SU-DHL-6 (cell line): ENCODE results near the gene FGF19.

ENCODE experiments used
- EZH2phosphoT487 ChIP-seq: fragments of 200-600 bp; sonication (generic), shearing (Covaris generic); conservative IDR thresholded peaks from 2 replicates; pipeline ENCODE4 v1.6.1; 2018; ENCODE audit warnings: mild to moderate bottlenecking, antibody characterized with exemption, low read length, moderate library complexity, mixed read lengths
- TF ChIP-seq, protein P1 (sequence below): fragments of 200-600 bp; sonication (generic); IDR thresholded peaks from one replicate; pipeline ENCODE4 v1.5.1; 2017; ENCODE audit warnings: antibody characterized with exemption, mild to moderate bottlenecking, low read length, moderate library complexity; ENCODE audit not compliant: insufficient read depth, poor library complexity, severe bottlenecking

DNA sequence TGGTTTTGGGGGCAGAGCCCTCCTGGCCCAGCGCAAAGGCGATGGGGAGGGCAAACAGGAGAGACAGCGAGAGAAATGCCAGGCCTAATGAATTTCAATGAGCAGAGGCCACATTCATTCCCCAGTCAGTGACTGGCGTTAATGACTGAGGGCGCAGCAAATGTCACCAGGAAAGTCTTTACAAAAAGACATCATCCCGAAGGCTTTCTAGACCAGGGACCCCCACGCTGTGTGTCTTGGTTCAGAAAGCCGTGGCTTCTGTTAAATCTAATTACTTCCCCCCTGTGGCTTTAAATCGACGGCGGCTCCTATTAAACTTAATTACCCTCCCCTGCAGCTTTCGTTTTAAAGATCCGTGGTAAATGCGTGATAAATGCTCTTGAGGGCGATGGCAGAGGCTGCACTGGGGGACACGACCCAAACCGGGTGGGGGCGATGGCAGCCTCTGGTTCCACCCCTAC lies 1.6 kb upstream of the FGF19 start:
- TF ChIP-seq, protein P1, sequence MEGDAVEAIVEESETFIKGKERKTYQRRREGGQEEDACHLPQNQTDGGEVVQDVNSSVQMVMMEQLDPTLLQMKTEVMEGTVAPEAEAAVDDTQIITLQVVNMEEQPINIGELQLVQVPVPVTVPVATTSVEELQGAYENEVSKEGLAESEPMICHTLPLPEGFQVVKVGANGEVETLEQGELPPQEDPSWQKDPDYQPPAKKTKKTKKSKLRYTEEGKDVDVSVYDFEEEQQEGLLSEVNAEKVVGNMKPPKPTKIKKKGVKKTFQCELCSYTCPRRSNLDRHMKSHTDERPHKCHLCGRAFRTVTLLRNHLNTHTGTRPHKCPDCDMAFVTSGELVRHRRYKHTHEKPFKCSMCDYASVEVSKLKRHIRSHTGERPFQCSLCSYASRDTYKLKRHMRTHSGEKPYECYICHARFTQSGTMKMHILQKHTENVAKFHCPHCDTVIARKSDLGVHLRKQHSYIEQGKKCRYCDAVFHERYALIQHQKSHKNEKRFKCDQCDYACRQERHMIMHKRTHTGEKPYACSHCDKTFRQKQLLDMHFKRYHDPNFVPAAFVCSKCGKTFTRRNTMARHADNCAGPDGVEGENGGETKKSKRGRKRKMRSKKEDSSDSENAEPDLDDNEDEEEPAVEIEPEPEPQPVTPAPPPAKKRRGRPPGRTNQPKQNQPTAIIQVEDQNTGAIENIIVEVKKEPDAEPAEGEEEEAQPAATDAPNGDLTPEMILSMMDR = no peak
- no peak for TF ChIP-seq EZH2phosphoT487
